Heart right ventricle (tissue), 16 donors: ENCODE measurements around the gene PKP2. TPM values are rescaled to one million over a fixed set of nuclear protein-coding genes. Genes with fewer than 3 reads are reported as not detected.

Experiments
- ATAC-seq, 8 donors: fragments of 200-7000 bp; cut with Tn5 transposase; one replicate each; pipeline ENCODE4 v1.9.1; 2020; ENCODE audit warnings: mild to moderate bottlenecking in 8 of 8, moderate library complexity in 8 of 8, moderate number of reproducible peaks in 1 of 8
- DNase-seq, 2 donors: peaks; one replicate each; pipeline ENCODE4 v3.0.0-alpha.2; 2020
- H3K27ac ChIP-seq, 10 donors: fragments of 200-600 bp; sonication (generic) in 2 of 10; one replicate each; pipeline versions ENCODE4 v1.5.0 to v1.8.0; 2020 to 2022; ENCODE audit warnings: mild to moderate bottlenecking in 3 of 10
- H3K27me3 ChIP-seq, 7 donors: fragments of 200-600 bp; one replicate each; pipeline ENCODE4 v1.8.0; 2021 to 2022; ENCODE audit warnings: mild to moderate bottlenecking in 2 of 7
- H3K36me3 ChIP-seq, 9 donors: fragments of 200-600 bp; sonication (generic) in 1 of 9; one replicate each; pipeline versions ENCODE4 v1.5.0 to v1.8.0; 2020 to 2022; ENCODE audit warnings: mild to moderate bottlenecking in 2 of 9
- H3K4me1 ChIP-seq, 9 donors: fragments of 200-600 bp; sonication (generic) in 1 of 9; one replicate each; pipeline versions ENCODE4 v1.5.0 to v1.8.0; 2020 to 2022; ENCODE audit warnings: mild to moderate bottlenecking in 4 of 9
- H3K4me3 ChIP-seq, 10 donors: fragments of 200-600 bp; sonication (generic) in 2 of 10; one replicate each; pipeline versions ENCODE4 v1.5.0 to v1.8.0; 2020 to 2022; ENCODE audit warnings: mild to moderate bottlenecking in 7 of 10, moderate library complexity in 2 of 10
- H3K9me3 ChIP-seq, 11 donors: fragments of 200-600 bp in 10 of 11; sonication (generic) in 2 of 11; one replicate each; pipeline versions ENCODE4 v1.5.0 to v1.8.0; 2013 to 2022; ENCODE audit warnings: mild to moderate bottlenecking in 2 of 11, control low read depth in 1 of 11, moderate library complexity in 1 of 11
- CTCF ChIP-seq, 9 donors: fragments of 200-600 bp; sonication (generic) in 2 of 9; IDR thresholded peaks; one replicate each; pipeline versions ENCODE4 v1.5.0 to v1.8.0; 2021 to 2022; ENCODE audit warnings: antibody characterized with exemption in 9 of 9, mild to moderate bottlenecking in 5 of 9, moderate library complexity in 1 of 9
- WGBS, 2 donors: extraction: QIAGEN DNeasy Blood & Tissue Kit; methylation state at CpG; one replicate each; pipeline ENCODE4 v1.1.7; 2013; ENCODE audit warnings: inconsistent platforms in 1 of 2; 5-methylcytosine and 5-hydroxymethylcytosine counted together
- intact Hi-C, 10 donors: fragments of 100-400 bp; cut with DNase I; formaldehyde crosslinking; loops; one replicate each; pipeline versions ENCODE4 v1.11.1 to v1.14.2; 2022
- polyA plus RNA-seq, 2 donors: library from polyadenylated mRNA; stranded (reverse); fragments of 200-250 nt; gene quantifications; one replicate each; pipeline ENCODE4 v1.2.3, GENCODE V29; 2013
- total RNA-seq, 10 donors: library from RNA; stranded (reverse); fragmentation: NEBNext Ultra II Directional in 3 of 10; extraction: Animal tissue kit (Norgen Biotek cat#: 25700) in 3 of 10; gene quantifications; one replicate each; pipeline versions ENCODE4 v1.2.1 to v1.2.4, GENCODE V29; 2021 to 2023
- donor health status: Arrhythmogenic right ventricular cardiomyopathy.
- donor health status: ischemic (EF 13 %, LVEDD 7.1; RV severe dilation, severe dysfunction).
- donor health status: healthy with polysubstance abuse.
- donor health status: DM: no; HTN: yes; CAD: no.
- donor health status: DM: no; HTN: no; CAD: no.
- donor health status: ischemic (EF 25% LVEDD 6.9; RV normal size, moderate dysfunction).
- donor health status: ischemic (EF 25% LVEDD 5.7; RV mildly dilated, moderate dysfunction).
- donor health status: healthy.
- donor health status: DM: yes; HTN: yes; CAD: no.
- donor health status: Ischemic cardiomyopathy.
- donor health status: ischemic (EF 35%, LVEDD 5.7; RV mildly dilated, moderate dysfunction).
- donor health status: nonischemic (EF 11% LVEDD 7.7; RV severe dilation, severe dysfunction).
- donor health status: DM: yes; HTN: yes; CAD: no.
- donor health status: PGD.
- donor health status: ischemic (EF 29% LVEDD 5.4; RV normal size, mild dysfunction).
- donor health status: nonischemic (EF 23%, LVEDD 6.1; RV moderate dilation, normal function).

Gene PKP2
- total and polyA plus RNA-seq, 12 donors: 92.3 to 639 (median 410) TPM

- Histone ChIP-seq H3K36me3 (peaks cover 0 to 30% (median 9%) of the 10 kb centered on the region in 9 donors), H3K27me3 (no peaks in the 10 kb centered on the region)
- peak in 1 of 8 donors; percentile 45 for ATAC-seq
Measured at GRCh38 chr12:32804301-32804700, 92.3 kb downstream of the PKP2 start.

GRCh38 chr12:32801269-32801980 lies 95.2 kb downstream of the PKP2 start:
- Histone ChIP-seq H3K9me3 (no peaks in the 10 kb centered on the region), H3K36me3 (peaks cover 0 to 29% (median 3%) of the 10 kb centered on the region in 9 donors), H3K27me3 (no peaks in the 10 kb centered on the region), H3K4me1 (peaks cover 0 to 4% (median 0%) of the 10 kb centered on the region in 9 donors), H3K27ac (peak overlapping the region in 5 of 10 donors; percentile 5 to 68 (median 40)), H3K4me3 (no peak overlapping the region)
- intact Hi-C loops: loop anchor here in 2 of 10 donors (5.0 to 10.0 kb wide), 2 partner anchors 51 to 93 kb away; partner anchors contain the start of gene PKP2 (in 1 of the 2)
- no peak for DNase-seq
- WGBS, 2 donors: 69 to 72% methylated on average over 5 of the region's 5 CpGs
- TF ChIP-seq CTCF (IDR thresholded peaks at IDR 0.05): no peak
- ATAC-seq: peak in 2 of 8 donors; percentile 53 to 62

More at GRCh38 chr12:32804301-32804700, 92.3 kb downstream of the PKP2 start:
- Histone ChIP-seq H3K9me3 (peaks cover 0 to 5% (median 0%) of the 10 kb centered on the region in 11 donors), H3K4me3 (no peak overlapping the region), H3K4me1 (peaks cover 0 to 14% (median 1%) of the 10 kb centered on the region in 9 donors), H3K27ac (no peak overlapping the region)
- no peak for DNase-seq
- intact Hi-C loops: loop anchor here in 2 of 10 donors (5.0 to 10.0 kb wide), 2 partner anchors 48 to 90 kb away; partner anchors contain the start of gene PKP2 (in 1 of the 2)
- TF ChIP-seq CTCF (IDR thresholded peaks at IDR 0.05): no peak
- 50 to 56% methylated on average over 3 of the region's 3 CpGs for WGBS, 2 donors

GRCh38 chr12:32794281-32794680 lies 102.3 kb downstream of the PKP2 start:
- H3K9me3 ChIP-seq: no peaks in the 10 kb centered on the region
- peak overlapping the region in 3 of 10 donors; percentile 1 to 30 (median 8) for H3K27ac ChIP-seq
- no peaks in the 10 kb centered on the region for H3K27me3 ChIP-seq
- no peak for TF ChIP-seq CTCF (IDR thresholded peaks at IDR 0.05)
- intact Hi-C loops: no loop called here
- no peak for DNase-seq
- no peak overlapping the region for H3K4me3 ChIP-seq
- 34 to 45% methylated on average over 4 of the region's 4 CpGs for WGBS, 2 donors
- ATAC-seq: peak in 5 of 8 donors; percentile 38 to 67 (median 52)
- H3K36me3 ChIP-seq: peaks cover 0 to 56% (median 5%) of the 10 kb centered on the region in 9 donors
- H3K4me1 ChIP-seq: peaks cover 0 to 19% (median 5%) of the 10 kb centered on the region in 9 donors

- intact Hi-C loops: loop anchor here in 1 of 10 donors (10.0 kb wide), 1 partner anchor 115 kb away; no protein-coding TSS in a partner anchor
- Histone ChIP-seq H3K9me3 (no peaks in the 10 kb centered on the region), H3K36me3 (peaks cover 0 to 29% (median 5%) of the 10 kb centered on the region in 9 donors), H3K4me3 (no peak overlapping the region), H3K4me1 (peaks cover 0 to 21% (median 5%) of the 10 kb centered on the region in 9 donors), H3K27ac (no peak overlapping the region), H3K27me3 (no peaks in the 10 kb centered on the region)
- ATAC-seq: no peak
- no peak for TF ChIP-seq CTCF (IDR thresholded peaks at IDR 0.05)
- no peak for DNase-seq
- 38 to 46% methylated on average over 2 of the region's 2 CpGs for WGBS, 2 donors
Measured at GRCh38 chr12:32789916-32790315, 106.7 kb downstream of the PKP2 start.
